Esophagus muscularis mucosa (tissue), 3 donors: ENCODE results near the gene NOL6.
"Not testable (repeated sequence)": the region's sequence is repeated elsewhere in the genome, so short reads cannot be mapped to it uniquely, and the experiment has no call there.

ENCODE experiments used
- POLR2A ChIP-seq: fragments of 450-650 bp; IDR thresholded peaks from one replicate; pipeline ENCODE4 v1.6.1; 2017; ENCODE audit warnings: antibody characterized with exemption, moderate library complexity, mild to moderate bottlenecking, low read depth
- POLR2AphosphoS5 ChIP-seq, 2 donors: sonication (generic); formaldehyde crosslinking; IDR thresholded peaks; one replicate each; pipeline ENCODE4 v1.6.1; 2017; ENCODE audit warnings: antibody characterized with exemption in 2 of 2
- TF ChIP-seq, protein P1 (sequence below), 3 experiments: fragments of 200-600 bp in 2 of 3; fragments of 450-650 bp in 1 of 3; sonication (generic) in 2 of 3; IDR thresholded peaks; one replicate each; pipeline ENCODE4 v1.5.1; 2017 to 2019; ENCODE audit warnings: antibody characterized with exemption in 3 of 3, mild to moderate bottlenecking in 2 of 3, moderate library complexity in 1 of 3

DNA sequence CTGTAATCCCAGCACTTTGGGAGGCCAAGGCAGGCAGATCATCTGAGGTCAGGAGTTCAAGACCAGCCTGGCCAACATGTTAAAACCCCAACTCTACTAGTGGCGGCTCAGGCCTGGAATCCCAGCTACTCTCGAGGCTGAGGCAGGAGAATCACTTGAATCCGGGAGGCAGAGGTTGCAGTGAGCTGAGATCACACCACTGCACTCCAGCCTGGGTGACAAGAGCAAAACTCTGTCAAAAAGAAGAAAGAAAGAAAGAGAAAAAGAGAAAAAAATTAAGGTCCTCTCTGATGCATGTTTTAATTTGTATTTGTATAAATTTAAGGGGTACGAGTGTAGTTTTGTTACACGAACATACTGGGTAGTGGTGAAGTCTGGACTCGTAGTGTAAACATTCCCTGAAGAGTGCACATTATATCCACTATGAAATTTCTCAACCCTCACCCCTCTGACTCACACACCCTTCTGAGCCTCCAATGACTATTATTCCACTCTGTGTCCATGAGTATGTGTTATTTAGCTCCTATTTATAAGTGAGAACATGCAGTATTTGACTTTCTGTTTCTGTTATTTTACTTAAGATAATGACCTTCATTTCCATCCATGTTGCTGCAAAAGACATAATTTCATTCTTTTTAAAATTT is 44.3 kb upstream of the NOL6 start:
- TF ChIP-seq, protein P1, sequence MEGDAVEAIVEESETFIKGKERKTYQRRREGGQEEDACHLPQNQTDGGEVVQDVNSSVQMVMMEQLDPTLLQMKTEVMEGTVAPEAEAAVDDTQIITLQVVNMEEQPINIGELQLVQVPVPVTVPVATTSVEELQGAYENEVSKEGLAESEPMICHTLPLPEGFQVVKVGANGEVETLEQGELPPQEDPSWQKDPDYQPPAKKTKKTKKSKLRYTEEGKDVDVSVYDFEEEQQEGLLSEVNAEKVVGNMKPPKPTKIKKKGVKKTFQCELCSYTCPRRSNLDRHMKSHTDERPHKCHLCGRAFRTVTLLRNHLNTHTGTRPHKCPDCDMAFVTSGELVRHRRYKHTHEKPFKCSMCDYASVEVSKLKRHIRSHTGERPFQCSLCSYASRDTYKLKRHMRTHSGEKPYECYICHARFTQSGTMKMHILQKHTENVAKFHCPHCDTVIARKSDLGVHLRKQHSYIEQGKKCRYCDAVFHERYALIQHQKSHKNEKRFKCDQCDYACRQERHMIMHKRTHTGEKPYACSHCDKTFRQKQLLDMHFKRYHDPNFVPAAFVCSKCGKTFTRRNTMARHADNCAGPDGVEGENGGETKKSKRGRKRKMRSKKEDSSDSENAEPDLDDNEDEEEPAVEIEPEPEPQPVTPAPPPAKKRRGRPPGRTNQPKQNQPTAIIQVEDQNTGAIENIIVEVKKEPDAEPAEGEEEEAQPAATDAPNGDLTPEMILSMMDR (IDR thresholded peaks at IDR 0.05): not testable (repeated sequence)
- TF ChIP-seq POLR2A; POLR2AphosphoS5 (IDR thresholded peaks at IDR 0.05): not testable (repeated sequence)
